Daoy (cell line): ENCODE data around the gene ZNF584. TPM values are rescaled to one million over a fixed set of nuclear protein-coding genes. Genes with fewer than 3 reads are reported as not detected.
A peak's percentile ranks its signal among the peaks of the same experiment; 100 is the strongest.

Experiments
- DNase-seq: peaks from one replicate; pipeline ENCODE4 v3.0.0-alpha.2; 2015; ENCODE audit warnings: low read depth
- total RNA-seq: library from RNA; depleted of rRNA; stranded (reverse); fragments of >200 nt; shearing (Covaris generic); gene quantifications from 2 replicates; pipeline ENCODE4 v1.2.3, GENCODE V29; 2014; rRNA removed

ZNF584 gene
- total RNA-seq, 1 experiment from 2014 or later: 20.5 TPM

DNA sequence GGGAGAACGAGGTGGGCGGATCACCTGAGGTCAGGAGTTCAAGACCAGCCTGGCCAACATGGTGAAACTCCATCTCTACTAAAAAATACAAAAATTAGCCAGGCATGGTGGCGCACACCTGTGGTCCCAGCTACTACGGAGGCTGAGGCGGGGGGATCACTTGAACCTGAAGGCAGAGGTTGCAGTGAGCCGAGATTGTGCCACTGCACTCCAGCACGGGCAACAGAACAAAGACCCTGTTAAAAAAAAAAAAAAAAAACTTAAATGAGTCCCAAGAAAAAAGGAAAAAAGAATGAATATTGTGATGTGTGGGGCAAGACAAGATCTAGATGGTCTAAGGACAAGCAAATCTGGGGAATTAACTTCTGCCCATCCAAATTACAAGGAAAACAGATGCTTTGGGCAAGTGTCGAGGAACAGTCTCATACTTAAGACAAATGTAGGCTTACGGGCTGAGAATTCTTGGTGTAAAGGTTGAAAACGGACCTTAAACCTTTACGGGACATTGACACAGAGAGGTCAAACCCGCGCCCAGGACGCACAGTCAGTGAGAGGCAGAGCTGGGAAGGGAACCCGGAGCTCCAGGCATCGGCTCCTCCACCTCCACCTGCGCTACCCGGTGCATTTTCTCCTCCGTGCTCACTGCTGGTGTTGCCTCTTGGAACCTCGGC lies 57.8 kb downstream of the ZNF584 start:
- no peak for DNase-seq

DNA sequence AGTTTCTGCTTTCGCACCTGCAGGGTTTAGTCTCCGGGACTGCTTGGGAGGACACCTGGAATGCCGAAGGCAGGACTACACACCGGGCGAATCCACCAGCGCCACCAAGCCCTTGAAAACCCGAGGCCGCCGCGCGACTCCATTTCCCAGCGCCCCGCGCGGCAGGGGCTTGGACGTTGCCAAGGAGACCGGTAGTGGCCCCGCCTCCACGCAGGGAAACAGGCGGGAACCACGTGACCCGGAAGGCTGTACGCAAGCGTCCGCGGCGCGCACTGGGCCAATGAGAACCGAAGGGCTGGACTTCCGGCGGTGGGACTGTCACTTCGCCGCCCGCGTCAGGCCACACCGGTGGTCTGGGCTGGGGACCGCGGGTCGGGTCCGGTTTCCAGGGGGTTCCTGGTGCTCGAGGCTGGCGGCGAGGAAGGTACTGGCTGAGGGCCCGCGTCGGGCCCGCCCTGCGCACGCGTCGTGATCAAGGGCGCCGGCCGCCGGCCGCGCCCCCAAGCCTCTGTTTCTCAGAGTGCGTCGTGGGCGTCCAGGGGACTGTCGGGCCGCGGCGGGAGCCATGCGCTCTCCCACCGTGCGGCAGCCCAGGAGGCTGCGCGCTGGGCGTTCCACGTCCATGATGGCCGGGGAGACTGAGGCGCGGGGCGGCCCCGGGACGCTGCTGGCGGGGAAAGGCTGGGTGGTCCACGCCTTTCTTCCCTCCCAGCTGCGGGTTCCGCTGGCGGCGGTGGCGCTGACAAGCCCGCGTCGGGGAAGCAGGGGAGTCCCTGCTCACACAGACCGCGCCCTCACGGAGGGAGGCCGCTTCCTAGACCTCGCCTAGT lies 58.5 kb downstream of the ZNF584 start, which contains the start of gene ZNF324:
Gene ZNF324 (plus strand): TSS at position 321 of the 830 bp plus-strand sequence. CDS start 2,106 bp downstream, outside the sequence.
- peak; percentile 99 for DNase-seq

Other genes with a start within 250 kb of the ZNF584 start
- gene ZNF274, start 225.6 kb upstream of the ZNF584 start, total RNA-seq: 23.9 and 30.7 TPM in 2 replicates
- 71.7 and 90.7 TPM in 2 replicates for gene ZNF544, start 179.7 kb upstream of the ZNF584 start, total RNA-seq
- 3.1 and 3.5 TPM in 2 replicates for gene ZNF8, start 129.7 kb upstream of the ZNF584 start, total RNA-seq
- gene ERVK3-1, start 103.3 kb upstream of the ZNF584 start, total RNA-seq: 125 and 149 TPM in 2 replicates
- gene ZSCAN22, start 81.7 kb upstream of the ZNF584 start, total RNA-seq: 2.1 TPM in 2 replicates
- gene A1BG, start 55.2 kb upstream of the ZNF584 start, total RNA-seq: 28.5 and 38.4 TPM in 2 replicates
- 1.5 and 2.7 TPM in 2 replicates for gene ZNF497, start 45.9 kb upstream of the ZNF584 start, total RNA-seq
- 4.2 and 5.0 TPM in 2 replicates for gene ZNF837, start 27.6 kb upstream of the ZNF584 start, total RNA-seq
- 3,633 and 5,016 TPM in 2 replicates for gene RPS5, start 21.4 kb upstream of the ZNF584 start, total RNA-seq
- gene RNF225, start 13.0 kb upstream of the ZNF584 start, total RNA-seq: not detected in 2 replicates
- 0.95 and 3.0 TPM in 2 replicates for gene ZNF132, start 31.5 kb downstream of the ZNF584 start, total RNA-seq
- 9.0 and 13.5 TPM in 2 replicates for gene ZNF324B, start 43.0 kb downstream of the ZNF584 start, total RNA-seq
- gene ZNF324, start 58.4 kb downstream of the ZNF584 start, total RNA-seq: 8.5 and 9.9 TPM in 2 replicates
- 8.3 and 16.4 TPM in 2 replicates for gene ZNF446, start 67.7 kb downstream of the ZNF584 start, total RNA-seq
- 1.6 and 3.4 TPM in 2 replicates for gene SLC27A5, start 103.3 kb downstream of the ZNF584 start, total RNA-seq
- gene ZBTB45, start 111.2 kb downstream of the ZNF584 start, total RNA-seq: 4.8 and 4.9 TPM in 2 replicates
- gene TRIM28, start 135.4 kb downstream of the ZNF584 start, total RNA-seq: 575 and 591 TPM in 2 replicates
- 103 and 127 TPM in 2 replicates for gene CHMP2A, start 146.5 kb downstream of the ZNF584 start, total RNA-seq
- gene UBE2M, start 150.0 kb downstream of the ZNF584 start, total RNA-seq: 123 and 129 TPM in 2 replicates
- 4.6 TPM in 2 replicates for gene MZF1, start 164.7 kb downstream of the ZNF584 start, total RNA-seq